ENCODE measurements around the gene RAB5B.
"Not testable (repeated sequence)": the region's sequence is repeated elsewhere in the genome, so short reads cannot be mapped to it uniquely, and the experiment has no call there.

The RAB5B gene

GRCh38 chr12:56040963-56041551, 67.2 kb downstream of the RAB5B start:
- Histone ChIP-seq H3K4me3 (ENCODE audit: low read depth, low read length) (peak overlapping the region; percentile 56), H3K9me3 (ENCODE audit: control insufficient read depth, insufficient read depth, low read depth, low read length) (no peaks in the 10 kb centered on the region), H3K36me3 (ENCODE audit: control insufficient read depth, insufficient read depth, low read length) (peaks cover 39% of the 10 kb centered on the region), H3K4me1 (ENCODE audit: control insufficient read depth, insufficient read depth, low read length) (peaks cover 8% of the 10 kb centered on the region), H3K27ac (ENCODE audit: low read depth, low read length) (peak overlapping the region; percentile 43; the same call in 1 of the 2 replicates), H3K27me3 (ENCODE audit: control insufficient read depth, insufficient read depth, low read length) (no peaks in the 10 kb centered on the region), H3K9ac (ENCODE audit: low read length) (peak overlapping the region; percentile 54)

DNA sequence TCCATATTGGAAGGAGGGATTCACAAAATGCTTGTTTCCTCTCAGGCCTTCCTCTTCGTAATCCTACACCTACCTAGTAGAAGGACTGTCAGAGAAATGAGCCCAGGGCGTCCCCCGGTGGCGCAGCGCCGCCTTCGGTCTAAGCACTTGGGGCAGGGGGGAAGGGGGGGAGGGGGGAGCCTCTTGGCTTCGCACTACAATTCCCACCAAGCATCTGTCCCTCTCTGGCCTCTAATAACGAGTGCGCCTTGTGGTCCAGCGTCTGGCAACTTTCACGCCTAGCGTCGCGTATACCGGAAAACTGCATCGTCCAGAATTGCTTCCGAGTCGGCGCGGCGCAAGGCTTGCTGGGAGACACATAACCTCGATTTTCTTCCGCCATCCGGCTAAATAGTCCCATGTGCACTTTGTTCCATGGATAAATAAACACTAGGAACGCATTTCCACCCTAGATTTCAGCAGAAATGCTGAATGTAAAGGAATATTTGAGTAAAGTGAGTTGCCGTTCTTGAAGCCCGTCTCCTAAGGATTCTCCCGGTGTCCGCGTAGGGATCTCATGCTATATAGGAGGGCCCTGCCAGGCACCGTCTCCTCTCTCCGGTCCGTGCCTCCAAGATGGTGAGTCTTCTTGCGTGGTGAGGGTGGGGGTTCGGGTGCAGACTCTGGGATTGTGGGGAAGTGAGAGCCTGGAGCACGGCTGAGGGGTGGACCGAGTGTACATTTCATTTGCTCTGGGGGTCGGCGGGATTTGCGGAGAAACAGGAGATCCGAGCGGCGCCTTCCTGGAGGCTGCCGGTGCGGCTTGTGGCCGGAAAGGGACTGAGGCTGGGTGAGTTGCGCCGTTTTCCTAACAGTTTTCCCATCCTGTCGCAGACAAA, 67.9 kb downstream of the RAB5B start, which contains the start of gene RPS26:
TSS of gene RPS26 (plus strand) at position 367 of the 878 bp plus-strand sequence. CDS start at position 616, 249 bp downstream.
- H3K27me3 ChIP-seq (ENCODE audit: control insufficient read depth, insufficient read depth, low read length): no peaks in the 10 kb centered on the region
- peak within 1 kb of the TSS; percentile 95 for H3K4me3 ChIP-seq (ENCODE audit: low read depth, low read length)
- peak within 1 kb of the TSS; percentile 99 for H3K27ac ChIP-seq (ENCODE audit: low read depth, low read length)
- no peaks in the 10 kb centered on the region for H3K9me3 ChIP-seq (ENCODE audit: control insufficient read depth, insufficient read depth, low read depth, low read length)
- H3K9ac ChIP-seq (ENCODE audit: low read length): peak within 1 kb of the TSS; percentile 99
- peaks cover 13% of the 10 kb centered on the region for H3K4me1 ChIP-seq (ENCODE audit: control insufficient read depth, insufficient read depth, low read length)
- peaks cover 34% of the 10 kb centered on the region for H3K36me3 ChIP-seq (ENCODE audit: control insufficient read depth, insufficient read depth, low read length)

DNA sequence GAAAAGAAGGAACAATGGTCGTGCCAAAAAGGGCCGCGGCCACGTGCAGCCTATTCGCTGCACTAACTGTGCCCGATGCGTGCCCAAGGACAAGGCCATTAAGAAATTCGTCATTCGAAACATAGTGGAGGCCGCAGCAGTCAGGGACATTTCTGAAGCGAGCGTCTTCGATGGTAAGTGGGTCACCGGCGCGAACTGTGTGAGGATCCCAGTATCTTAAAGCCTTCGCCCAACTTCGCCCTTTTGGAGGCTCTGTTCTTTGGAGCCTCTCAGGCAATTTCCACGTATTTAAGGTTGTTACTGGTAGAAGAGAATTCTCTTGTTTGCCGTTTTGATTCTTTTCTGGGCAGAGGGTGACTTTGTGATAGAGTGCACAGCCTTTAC, 68.5 kb downstream of the RAB5B start:
- Histone ChIP-seq H3K4me3 (ENCODE audit: low read depth, low read length) (peak overlapping the region; percentile 95), H3K4me1 (ENCODE audit: control insufficient read depth, insufficient read depth, low read length) (peaks cover 13% of the 10 kb centered on the region), H3K36me3 (ENCODE audit: control insufficient read depth, insufficient read depth, low read length) (peaks cover 34% of the 10 kb centered on the region), H3K27ac (ENCODE audit: low read depth, low read length) (peak overlapping the region; percentile 99), H3K9ac (ENCODE audit: low read length) (peak overlapping the region; percentile 99)
- H3K9me3 ChIP-seq (ENCODE audit: control insufficient read depth, insufficient read depth, low read depth, low read length); H3K27me3 ChIP-seq (ENCODE audit: control insufficient read depth, insufficient read depth, low read length): not testable (repeated sequence)

- peak overlapping the region; percentile 99 for H3K27ac ChIP-seq (ENCODE audit: low read depth, low read length)
- H3K9me3 ChIP-seq (ENCODE audit: control insufficient read depth, insufficient read depth, low read depth, low read length): no peaks in the 10 kb centered on the region
- H3K27me3 ChIP-seq (ENCODE audit: control insufficient read depth, insufficient read depth, low read length): no peaks in the 10 kb centered on the region
- H3K9ac ChIP-seq (ENCODE audit: low read length): peak overlapping the region; percentile 99
- peaks cover 34% of the 10 kb centered on the region for H3K36me3 ChIP-seq (ENCODE audit: control insufficient read depth, insufficient read depth, low read length)
- H3K4me3 ChIP-seq (ENCODE audit: low read depth, low read length): peak overlapping the region; percentile 95
- H3K4me1 ChIP-seq (ENCODE audit: control insufficient read depth, insufficient read depth, low read length): peaks cover 13% of the 10 kb centered on the region
Observed at GRCh38 chr12:56042843-56043242, 69.0 kb downstream of the RAB5B start.
